Activated T-cell treated with anti-CD3 and anti-CD28 coated beads for 48 hours (primary cell): Measurements from ENCODE around the gene UNC45B.
"Not testable (repeated sequence)": the region's sequence is repeated elsewhere in the genome, so short reads cannot be mapped to it uniquely, and the experiment has no call there.

Experiments used
- DNase-seq: peaks from one replicate; pipeline ENCODE4 v3.0.0-alpha.2; 2020; ENCODE audit warnings: low read depth

UNC45B gene

DNA sequence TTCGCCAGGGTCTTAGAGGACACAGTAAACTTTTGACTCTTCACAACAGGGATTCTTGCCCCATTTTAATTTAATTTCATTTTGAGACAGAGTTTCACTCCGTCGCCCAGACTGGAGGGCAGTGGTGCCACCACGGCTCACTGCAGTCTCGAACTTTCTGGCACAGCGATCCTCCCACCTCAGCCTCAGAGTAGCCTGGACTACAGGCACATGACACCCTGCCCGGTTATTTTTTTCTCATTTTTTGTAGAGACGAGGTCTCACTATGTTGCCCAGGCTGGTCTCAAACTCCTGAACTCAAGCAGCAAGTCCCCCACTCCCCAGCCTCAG lies 5.2 kb upstream of the UNC45B start:
- no peak for DNase-seq

DNA sequence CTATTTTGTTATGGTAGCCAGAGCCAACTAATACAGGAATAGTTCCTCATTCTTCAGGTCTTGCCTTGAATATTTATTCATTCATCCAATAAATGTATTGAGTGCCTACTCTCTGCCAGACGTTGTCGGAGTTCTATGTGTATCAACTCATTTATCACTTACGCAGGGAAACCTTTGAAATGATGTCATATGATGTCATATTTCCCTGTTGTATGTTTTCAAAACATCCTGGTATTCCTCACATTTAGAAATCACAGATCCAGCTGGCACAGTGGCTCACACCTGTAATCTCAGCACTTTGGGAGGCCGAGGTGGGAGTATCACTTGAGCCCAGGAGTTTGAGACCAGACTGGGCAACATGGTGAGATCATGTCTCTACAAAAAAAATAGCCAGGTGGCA lies 2.8 kb upstream of the UNC45B start:
- no peak for DNase-seq

DNA sequence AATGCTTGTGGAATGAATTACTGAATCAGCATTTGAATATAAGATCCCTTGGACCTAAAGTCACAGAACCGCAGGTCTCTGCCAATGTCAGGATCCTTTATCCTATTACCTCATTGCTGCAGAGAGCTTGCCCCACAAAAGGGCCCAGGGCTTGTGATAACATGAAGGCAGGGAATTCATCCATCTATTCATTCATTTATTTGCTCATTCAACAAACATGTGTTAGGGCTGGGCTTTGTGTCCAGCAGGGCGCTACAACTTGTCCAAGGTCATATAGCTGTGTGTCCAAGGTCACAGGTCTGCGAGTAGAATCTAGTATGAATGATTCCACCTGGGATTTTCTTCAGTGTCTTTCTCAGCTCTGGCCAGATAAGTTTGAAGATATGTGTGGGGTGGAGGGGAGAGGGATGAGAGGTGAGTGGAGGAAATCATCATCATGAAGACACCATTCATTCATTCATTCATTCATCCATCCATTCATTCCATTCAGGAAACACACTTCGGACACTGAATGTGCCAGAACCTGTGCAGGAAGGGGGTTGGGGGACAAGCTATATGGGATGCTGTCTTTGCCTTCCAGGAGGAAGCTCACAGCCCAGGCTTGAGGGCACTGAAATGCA lies 1.3 kb upstream of the UNC45B start:
- no peak for DNase-seq

GRCh38 chr17:35148144-35148543 lies 527 bp downstream of the UNC45B start:
- DNase-seq, result no peak

DNA sequence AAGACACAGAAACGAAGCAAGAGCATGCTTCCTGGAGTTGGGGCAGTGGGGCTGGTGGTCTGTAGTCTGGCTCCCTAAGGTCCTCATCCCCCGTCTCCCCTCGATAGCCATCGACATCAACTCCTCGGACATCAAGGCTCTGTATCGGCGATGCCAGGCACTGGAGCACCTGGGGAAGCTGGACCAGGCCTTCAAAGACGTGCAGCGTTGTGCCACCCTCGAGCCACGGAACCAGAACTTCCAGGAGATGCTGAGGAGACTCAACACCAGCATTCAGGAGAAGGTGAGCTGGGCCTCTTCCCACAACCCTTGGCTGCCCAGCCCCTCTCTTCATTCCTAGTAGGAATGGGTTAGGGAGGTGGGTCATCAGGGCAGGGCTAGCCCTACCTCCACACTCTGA lies 2.3 kb downstream of the UNC45B start:
- DNase-seq, result no peak

GRCh38 chr17:35151080-35151479 lies 3.5 kb downstream of the UNC45B start:
- not testable (repeated sequence) for DNase-seq

GRCh38 chr17:35152421-35153140 lies 5.0 kb downstream of the UNC45B start:
- no peak for DNase-seq

- DNase-seq, result no peak
Measured at GRCh38 chr17:35154196-35155165, 6.9 kb downstream of the UNC45B start.

GRCh38 chr17:35155246-35155645 lies 7.6 kb downstream of the UNC45B start:
- DNase-seq, result no peak

DNA sequence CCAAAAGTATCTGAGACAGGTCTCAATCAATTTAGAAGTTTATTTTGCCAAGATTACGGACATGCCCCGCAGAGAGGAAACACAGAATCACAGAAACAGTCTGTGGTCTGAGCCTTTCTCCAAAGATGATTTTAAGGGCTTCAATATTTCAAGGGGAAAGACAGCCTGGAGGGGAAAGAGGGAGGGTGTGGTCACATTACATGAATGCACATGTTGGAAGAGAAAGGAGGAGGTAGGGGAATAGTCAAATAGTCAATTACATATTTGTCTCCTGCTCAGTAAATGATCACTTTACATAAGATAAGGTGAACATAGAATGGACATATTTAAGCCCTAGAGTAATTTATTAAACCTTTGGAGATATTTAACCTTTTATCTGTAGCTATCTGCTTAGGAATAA lies 12.3 kb downstream of the UNC45B start:
- no peak for DNase-seq

DNA sequence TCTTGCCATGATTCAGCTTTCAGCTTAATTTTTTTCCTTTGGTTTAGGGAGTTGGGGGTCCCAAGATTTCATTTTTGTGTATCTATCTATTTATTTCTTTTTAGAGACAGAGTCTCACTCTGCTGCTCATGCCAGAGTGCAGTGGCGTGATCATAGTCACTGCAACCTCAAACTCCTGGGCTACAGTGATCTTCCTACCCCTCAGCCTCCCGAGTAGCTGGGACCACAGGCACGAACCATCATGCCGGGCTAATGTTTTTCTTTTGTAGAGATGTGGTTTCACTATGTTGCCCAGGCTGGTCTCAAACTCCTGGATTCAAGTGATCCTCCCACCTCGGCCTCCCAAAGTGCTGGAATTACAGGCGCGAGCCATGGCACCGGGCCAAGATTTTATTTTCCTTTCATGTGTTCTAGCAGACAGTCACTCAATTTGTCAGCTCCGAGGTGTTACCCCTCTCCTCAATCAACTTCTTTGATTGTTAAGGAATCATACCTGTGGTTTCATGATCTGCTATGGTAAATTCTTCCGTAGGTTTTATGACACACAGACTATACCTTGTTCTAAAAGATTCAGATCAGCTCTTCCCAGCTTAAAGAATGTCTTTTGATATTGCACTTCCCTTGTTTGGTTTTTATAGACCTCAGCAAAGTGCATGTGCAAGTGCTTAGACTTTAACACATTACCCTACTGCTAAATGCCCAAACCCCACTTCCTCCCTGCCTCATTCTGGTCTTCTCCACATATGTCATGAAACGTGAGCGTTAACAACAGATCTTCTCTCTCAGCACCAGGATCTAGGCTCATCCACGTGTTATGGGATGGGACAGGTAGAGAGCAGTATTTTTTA lies 13.0 kb downstream of the UNC45B start:
- DNase-seq, result no peak

DNA sequence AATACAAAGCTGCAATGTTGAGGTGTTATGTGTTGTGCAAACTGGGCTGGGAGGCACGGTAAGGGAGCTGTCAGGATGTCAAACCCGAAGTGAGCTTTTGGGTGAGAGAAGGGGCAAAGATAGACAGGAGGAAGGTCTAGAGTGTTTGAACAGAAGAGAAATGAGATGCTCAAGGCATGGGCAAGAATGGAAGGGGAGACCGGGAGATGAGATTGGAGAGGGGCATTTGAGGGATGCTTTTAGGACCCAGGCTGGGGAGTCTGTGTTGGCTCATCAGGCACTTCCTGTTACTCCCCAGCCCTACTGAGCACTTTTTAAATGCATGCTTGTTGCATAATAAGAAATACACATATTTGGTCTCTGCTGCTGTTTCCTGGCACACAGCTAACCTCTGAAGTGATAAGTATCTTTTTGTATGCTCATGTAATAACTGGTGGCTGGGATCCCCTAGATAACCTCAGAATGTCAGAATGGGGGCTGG lies 13.7 kb downstream of the UNC45B start:
- DNase-seq, result no peak

GRCh38 chr17:35162755-35163154 lies 15.1 kb downstream of the UNC45B start:
- no peak for DNase-seq

DNA sequence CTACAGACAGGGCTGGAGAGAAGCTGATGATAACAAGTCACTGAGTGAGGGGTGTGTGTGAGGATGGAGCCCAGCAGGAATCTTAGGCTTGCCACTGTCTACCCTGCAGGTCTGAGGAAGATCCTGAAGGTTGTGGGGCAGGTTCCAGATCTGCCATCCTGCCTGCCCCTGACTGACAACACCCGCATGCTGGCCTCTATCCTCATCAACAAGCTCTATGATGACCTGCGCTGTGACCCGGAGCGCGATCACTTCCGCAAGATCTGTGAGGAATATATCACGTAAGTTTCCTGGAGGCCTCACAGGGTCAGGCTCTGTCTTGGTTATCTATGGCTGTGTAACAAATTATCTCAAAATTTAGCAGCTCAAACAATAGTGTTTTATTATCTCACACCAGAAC lies 16.3 kb downstream of the UNC45B start:
- DNase-seq, result no peak

- DNase-seq, result no peak
Measured at GRCh38 chr17:35164716-35165115, 17.1 kb downstream of the UNC45B start.

DNA sequence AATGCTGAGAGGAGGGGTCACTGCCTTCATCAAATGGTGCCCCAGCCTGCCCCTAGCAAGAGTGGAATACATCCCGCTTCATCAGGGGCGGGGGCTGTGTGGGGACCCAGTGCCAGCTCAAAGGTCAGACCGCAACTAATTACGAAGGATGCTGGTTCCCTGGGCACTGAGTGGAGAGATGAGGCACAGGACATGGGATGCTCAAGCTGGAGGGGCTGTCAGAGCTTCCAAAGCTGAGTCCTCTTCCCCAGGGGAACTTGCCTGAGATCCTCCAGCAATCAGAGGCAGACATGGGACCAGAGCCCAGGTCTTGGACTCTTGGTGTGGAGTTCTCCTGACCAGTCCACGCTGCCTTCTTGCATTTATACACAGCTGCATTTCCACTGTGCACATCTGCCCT lies 18.9 kb downstream of the UNC45B start:
- no peak for DNase-seq

GRCh38 chr17:35167046-35167445 lies 19.4 kb downstream of the UNC45B start:
- DNase-seq, result no peak

DNA sequence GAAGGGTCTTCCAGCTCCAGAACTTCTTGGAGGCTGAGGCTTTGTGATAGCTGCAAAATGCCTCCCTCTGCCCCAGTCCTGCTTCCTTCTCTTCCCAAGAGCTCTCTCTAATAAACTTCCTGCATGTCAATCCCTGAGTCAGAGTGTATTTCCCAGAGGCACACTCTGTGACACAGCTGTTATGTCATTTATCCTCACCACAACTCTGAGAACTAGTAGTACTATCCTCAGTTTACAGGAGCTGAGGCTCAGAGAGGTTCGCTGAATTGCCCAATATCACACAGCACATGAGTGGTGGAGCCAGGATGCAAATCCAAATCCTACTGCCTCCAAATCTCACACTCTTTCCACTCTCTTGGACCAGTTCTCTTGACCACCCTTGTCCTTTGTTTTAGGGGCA lies 20.0 kb downstream of the UNC45B start:
- no peak for DNase-seq

GRCh38 chr17:35169835-35170363 lies 22.3 kb downstream of the UNC45B start:
- no peak for DNase-seq

GRCh38 chr17:35170968-35171771 lies 23.6 kb downstream of the UNC45B start:
- DNase-seq, result no peak

GRCh38 chr17:35171834-35172233 lies 24.2 kb downstream of the UNC45B start:
- DNase-seq, result no peak
